SK-N-SH treated with all-trans-retinoic acid at 6 μM for 48 hours (cell line): ENCODE data around the gene TRPC5OS.

Experiments used
- ATAC-seq: fragments of 200-7000 bp; cut with Tn5 transposase; 3 replicates; pipeline ENCODE4 v1.9.1; 2020; ENCODE audit warnings: mild to moderate bottlenecking, moderate library complexity
- BACH2 ChIP-seq: fragments of 250-450 bp; sonication (Bioruptor Pico); IDR thresholded peaks from 2 replicates; pipeline ENCODE4 v1.9.0; 2021; ENCODE audit warnings: mild to moderate bottlenecking, borderline replicate concordance
- CREB5 ChIP-seq: fragments of 250-450 bp; sonication (Bioruptor Pico); IDR thresholded peaks from 2 replicates; pipeline ENCODE4 v1.5.1; 2020; ENCODE audit warnings: low read depth, mild to moderate bottlenecking, moderate library complexity
- CSDC2 ChIP-seq: fragments of 250-450 bp; sonication (Bioruptor Pico); IDR thresholded peaks from 2 replicates; pipeline ENCODE4 v1.5.0; 2020; ENCODE audit warnings: mild to moderate bottlenecking, moderate library complexity
- CSRNP3 ChIP-seq: fragments of 250-450 bp; sonication (Bioruptor Pico); IDR thresholded peaks from 2 replicates; pipeline ENCODE4 v1.5.1; 2021; ENCODE audit warnings: mild to moderate bottlenecking, moderate library complexity
- ESRRG ChIP-seq: fragments of 250-450 bp; sonication (Bioruptor Pico); IDR thresholded peaks from 2 replicates; pipeline ENCODE4 v1.6.1; 2021; ENCODE audit warnings: mild to moderate bottlenecking
- GLIS3 ChIP-seq: fragments of 250-450 bp; sonication (Bioruptor Pico); IDR thresholded peaks from 2 replicates; pipeline ENCODE4 v1.5.0; 2020; ENCODE audit warnings: mild to moderate bottlenecking, moderate library complexity
- ISL1 ChIP-seq: fragments of 250-450 bp; sonication (Bioruptor Pico); IDR thresholded peaks from 2 replicates; pipeline ENCODE4 v2.1.2; 2022; ENCODE audit warnings: mild to moderate bottlenecking, moderate library complexity
- OSR1 ChIP-seq: fragments of 250-450 bp; sonication (Bioruptor Pico); IDR thresholded peaks from 2 replicates; pipeline ENCODE4 v1.8.0; 2022; ENCODE audit warnings: moderate library complexity, mild to moderate bottlenecking, inconsistent platforms
- POU6F1 ChIP-seq: fragments of 250-450 bp; sonication (Bioruptor Pico); IDR thresholded peaks from 2 replicates; pipeline ENCODE4 v1.8.0; 2021; ENCODE audit warnings: low read depth, mild to moderate bottlenecking, moderate library complexity, borderline replicate concordance
- PPARA ChIP-seq: fragments of 250-450 bp; sonication (Bioruptor Pico); IDR thresholded peaks from 2 replicates; pipeline ENCODE4 v1.5.0; 2020; ENCODE audit warnings: mild to moderate bottlenecking, borderline replicate concordance
- RARB ChIP-seq: fragments of 250-450 bp; sonication (Bioruptor Pico); IDR thresholded peaks from 2 replicates; pipeline ENCODE4 v1.8.0; 2021; ENCODE audit warnings: mild to moderate bottlenecking, moderate library complexity
- SNAI2 ChIP-seq: fragments of 250-450 bp; sonication (Bioruptor Pico); IDR thresholded peaks from 2 replicates; pipeline ENCODE4 v1.5.0; 2020; ENCODE audit warnings: mild to moderate bottlenecking, moderate library complexity
- TCF4 ChIP-seq: fragments of 250-450 bp; sonication (Bioruptor Pico); IDR thresholded peaks from 2 replicates; pipeline ENCODE4 v1.8.0; 2021; ENCODE audit warnings: mild to moderate bottlenecking, moderate library complexity, borderline replicate concordance
- TOX ChIP-seq: fragments of 250-450 bp; sonication (Bioruptor Pico); IDR thresholded peaks from 2 replicates; pipeline ENCODE4 v1.8.0; 2021; ENCODE audit warnings: mild to moderate bottlenecking, moderate library complexity, borderline replicate concordance
- TSHZ2 ChIP-seq: fragments of 250-450 bp; sonication (Bioruptor Pico); IDR thresholded peaks from 2 replicates; pipeline ENCODE4 v1.5.0; 2020; ENCODE audit warnings: mild to moderate bottlenecking, moderate library complexity
- ZC3H10 ChIP-seq: fragments of 250-450 bp; sonication (Bioruptor Pico); IDR thresholded peaks from 2 replicates; pipeline ENCODE4 v1.5.1; 2021; ENCODE audit warnings: mild to moderate bottlenecking, moderate library complexity
- ZFP3 ChIP-seq: fragments of 250-450 bp; sonication (Bioruptor Pico); IDR thresholded peaks from 2 replicates; pipeline ENCODE4 v1.5.0; 2020; ENCODE audit warnings: mild to moderate bottlenecking, moderate library complexity
- ZFP30 ChIP-seq: fragments of 450-650 bp; formaldehyde crosslinking; IDR thresholded peaks from 2 replicates; pipeline ENCODE4 v1.5.0; 2022; ENCODE audit warnings: mild to moderate bottlenecking, moderate library complexity
- ZNF565 ChIP-seq: fragments of 450-650 bp; formaldehyde crosslinking; conservative IDR thresholded peaks from 2 replicates; pipeline ENCODE4 v1.5.0; 2020; ENCODE audit warnings: low read depth, mild to moderate bottlenecking, moderate library complexity
- ZNF70 ChIP-seq: fragments of 450-650 bp; formaldehyde crosslinking; IDR thresholded peaks from 2 replicates; pipeline ENCODE4 v1.5.0; 2020; ENCODE audit warnings: mild to moderate bottlenecking, moderate library complexity

The TRPC5OS gene

GRCh38 chrX:111875881-111876280 is at the start of gene TRPC5OS:
Gene TRPC5OS (plus strand): TSS chrX:111876181. CDS start chrX:111901850, 25,669 bp downstream.
- TF ChIP-seq ZNF565: no peak
- TF ChIP-seq POU6F1 (CRISPR knock-in tag): no peak
- TF ChIP-seq CREB5 (CRISPR knock-in tag): no peak
- TF ChIP-seq BACH2 (CRISPR knock-in tag): no peak
- no peak for TF ChIP-seq ZFP30
- no peak for TF ChIP-seq CSRNP3 (CRISPR knock-in tag)
- TF ChIP-seq PPARA (CRISPR knock-in tag): no peak
- TF ChIP-seq GLIS3 (CRISPR knock-in tag): no peak
- no peak for TF ChIP-seq ESRRG (CRISPR knock-in tag)
- no peak for TF ChIP-seq ZNF70
- TF ChIP-seq CSDC2: no peak
- TF ChIP-seq, all 23 proteins: peak for 0
- ATAC-seq: no peak

- TF ChIP-seq SNAI2 (CRISPR knock-in tag): no peak
- TF ChIP-seq RARB (CRISPR knock-in tag): no peak
- no peak for TF ChIP-seq GLIS3 (CRISPR knock-in tag)
- TF ChIP-seq ZNF70: no peak
- no peak for TF ChIP-seq TOX (CRISPR knock-in tag)
- TF ChIP-seq ZC3H10 (CRISPR knock-in tag): no peak
- ATAC-seq: no peak
These were observed 46.6 kb upstream of the TRPC5OS start for GRCh38 chrX:111829345-111829744.

GRCh38 chrX:111830571-111830970 is 45.4 kb upstream of the TRPC5OS start:
- ATAC-seq: no peak
- TF ChIP-seq PPARA (CRISPR knock-in tag) (no peak), TSHZ2 (CRISPR knock-in tag) (no peak), CSDC2 (no peak), ZNF565 (no peak), ZFP30 (no peak), TCF4 (CRISPR knock-in tag) (no peak), CREB5 (CRISPR knock-in tag) (no peak), TOX (CRISPR knock-in tag) (no peak), RARB (CRISPR knock-in tag) (no peak), ZNF70 (no peak), SNAI2 (CRISPR knock-in tag) (no peak), OSR1 (CRISPR knock-in tag) (no peak), ISL1 (CRISPR knock-in tag) (no peak)
- TF ChIP-seq, all 23 proteins: peak for 0

GRCh38 chrX:111831343-111831742 is 44.6 kb upstream of the TRPC5OS start:
- TF ChIP-seq ZFP3 (CRISPR knock-in tag): no peak
- no peak for TF ChIP-seq POU6F1 (CRISPR knock-in tag)
- TF ChIP-seq CREB5 (CRISPR knock-in tag): no peak
- no peak for TF ChIP-seq TSHZ2 (CRISPR knock-in tag)
- TF ChIP-seq, all 23 proteins: peak for 0
- no peak for ATAC-seq
